H1 (cell line): ENCODE measurements around the gene BNIP2. TPM values are rescaled to one million over a fixed set of nuclear protein-coding genes. Genes with fewer than 3 reads are reported as not detected.

Experiments
- ATF2 ChIP-seq: IDR thresholded peaks from 2 replicates; pipeline ENCODE4 v1.6.1; 2012; ENCODE audit warnings: low read length, inconsistent platforms
- ATF3 ChIP-seq: IDR thresholded peaks from 2 replicates; pipeline ENCODE4 v1.6.1; 2011; ENCODE audit warnings: low read depth, mild to moderate bottlenecking, low read length; ENCODE audit not compliant: insufficient read depth
- CHD7 ChIP-seq: fragments of 300-600 bp; sonication (generic); IDR thresholded peaks from 2 replicates; pipeline ENCODE4 v1.7.1; 2012; ENCODE audit warnings: low read length, moderate library complexity, mild to moderate bottlenecking, inconsistent platforms; ENCODE audit not compliant: insufficient replicate concordance
- EP300 ChIP-seq, 2 experiments: IDR thresholded peaks; 1 replicate in 1 of 2; 2 replicates in 1 of 2; pipeline ENCODE4 v1.6.1; 2011 to 2012; ENCODE audit warnings: low read depth in 2 of 2, low read length in 2 of 2, mild to moderate bottlenecking in 2 of 2, borderline replicate concordance in 1 of 2, inconsistent platforms in 1 of 2, moderate library complexity in 1 of 2
- RNF2 ChIP-seq: fragments of 200-900, 300-1000 bp; sonication (generic); IDR thresholded peaks from 2 replicates; pipeline ENCODE4 v1.7.1; 2016; ENCODE audit warnings: borderline replicate concordance, low read depth, mild to moderate bottlenecking, antibody characterized with exemption, low read length; ENCODE audit not compliant: poor library complexity, severe bottlenecking; ENCODE audit errors: missing control alignments
- SRF ChIP-seq: IDR thresholded peaks from 2 replicates; pipeline ENCODE4 v1.6.1; 2011; ENCODE audit warnings: mild to moderate bottlenecking, low read depth, low read length, moderate library complexity
- polyA plus RNA-seq, 7 experiments: library from polyadenylated mRNA; depleted of rRNA in 3 of 7; stranded (reverse) in 5 of 7; unstranded in 2 of 7; fragments of >200 nt in 5 of 7; fragments of 200-250 nt in 2 of 7; gene quantifications; 1 replicate in 5 of 7; 2 replicates in 1 of 7; 4 replicates in 1 of 7; pipeline versions ENCODE4 v1.2.1 to v1.2.3, GENCODE V29; 2011 to 2013; ENCODE audit warnings: missing spikeins in 2 of 7, mixed read lengths in 2 of 7
- total RNA-seq: library from RNA; stranded (reverse); fragmentation: NEBNext Ultra II Directional; extraction: Animal tissue kit (Norgen Biotek cat#: 25700); gene quantifications from 2 replicates; pipeline ENCODE4 v1.2.1, GENCODE V29; 2021

The BNIP2 gene
- total and polyA plus RNA-seq, 2 of the 8 experiments (the other 6 are each of a cell fraction or from before 2014, with no cell fraction given): 11.8 to 40.6 TPM

GRCh38 chr15:59688782-59689625 lies at the start of gene BNIP2 (continued):
- no peak for TF ChIP-seq CHD7
- no peak for TF ChIP-seq ATF3
- TF ChIP-seq EP300 (IDR thresholded peaks at IDR 0.05; ENCODE audit: borderline replicate concordance in 1 of 2, low read depth in 2 of 2, low read length in 2 of 2): peak in 1 of 2 experiments; percentile 6; a peak in 1 of 3 replicates
- 0 out of 2 replicates have a peak, but pooled peaks have one; percentile 7 for TF ChIP-seq ATF2
- TF ChIP-seq RNF2: no peak
- no peak for TF ChIP-seq SRF
